Testis (tissue), 3 donors: Measurements from ENCODE around the gene KLHL29. TPM values are rescaled to one million over a fixed set of nuclear protein-coding genes. Genes with fewer than 3 reads are reported as not detected.

Experiments
- DNase-seq: peaks from one replicate; pipeline ENCODE4 v3.0.0-alpha.2; 2019
- H3K27ac ChIP-seq, 2 donors: fragments of 200-600 bp; sonication (generic); one replicate each; pipeline ENCODE4 v1.5.1; 2019
- H3K27me3 ChIP-seq: fragments of 200-600 bp; sonication (generic); one replicate; pipeline ENCODE4 v1.5.1; 2019
- H3K36me3 ChIP-seq: fragments of 200-600 bp; sonication (generic); one replicate; pipeline ENCODE4 v1.5.1; 2017; ENCODE audit warnings: low read depth; ENCODE audit errors: missing control alignments
- H3K4me1 ChIP-seq: fragments of 200-600 bp; sonication (generic); one replicate; pipeline ENCODE4 v1.5.1; 2019
- H3K4me3 ChIP-seq, 2 donors: fragments of 200-600 bp; sonication (generic); one replicate each; pipeline ENCODE4 v1.5.1; 2017 to 2019
- H3K9me3 ChIP-seq: fragments of 200-600 bp; sonication (generic); one replicate; pipeline ENCODE4 v1.5.1; 2017
- CTCF ChIP-seq, 3 experiments: fragments of 450-650 bp in 2 of 3; fragments of 200-600 bp in 1 of 3; sonication (generic) in 1 of 3; IDR thresholded peaks; one replicate each; pipeline ENCODE4 v1.5.1; 2016 to 2019; ENCODE audit warnings: antibody characterized with exemption in 3 of 3, mild to moderate bottlenecking in 2 of 3, moderate library complexity in 1 of 3
- POLR2A ChIP-seq: fragments of 450-650 bp; IDR thresholded peaks from one replicate; pipeline ENCODE4 v1.6.1; 2017; ENCODE audit warnings: antibody characterized with exemption, mild to moderate bottlenecking, moderate library complexity
- WGBS, 2 donors: methylation state at CpG; one replicate each; pipeline ENCODE4 v1.1.5; 2018; 5-methylcytosine and 5-hydroxymethylcytosine counted together
- intact Hi-C: fragments of 100-400 bp; cut with DNase I; formaldehyde crosslinking; loops from one replicate; pipeline ENCODE4 v1.15.1; 2023; ENCODE audit warnings: low total_unique reads
- polyA plus RNA-seq: library from polyadenylated mRNA; stranded (reverse); fragments of 350-450 nt; fragmentation: Illumina TruSeq; extraction: RNeasy Lipid Tissue Mini Kit (QIAGEN cat#74804); gene quantifications from one replicate; pipeline ENCODE4 v1.2.3, GENCODE V29; 2014; ENCODE audit warnings: low read depth, low replicate concordance; ENCODE audit not compliant: insufficient read depth
- total RNA-seq, 2 donors: library from RNA; depleted of rRNA; stranded (reverse); fragments of >200 nt; gene quantifications; one replicate each; pipeline ENCODE4 v1.2.3, GENCODE V29; 2016

KLHL29 gene
- total and polyA plus RNA-seq, 3 donors from 2014 or later, result 3.3 to 10.9 (median 7.9) TPM

- intact Hi-C loops, result no loop called here
- no peaks in the 10 kb centered on the region for H3K9me3 ChIP-seq
- TF ChIP-seq CTCF (IDR thresholded peaks at IDR 0.05) (no peak), POLR2A (no peak)
- H3K4me3 ChIP-seq, result no peak overlapping the region
- H3K4me1 ChIP-seq, result no peaks in the 10 kb centered on the region
- 82 to 86% methylated on average over 11 of the region's 11 CpGs for WGBS, 2 donors
- no peak overlapping the region for H3K27ac ChIP-seq
- no peaks in the 10 kb centered on the region for H3K36me3 ChIP-seq
- H3K27me3 ChIP-seq, result no peaks in the 10 kb centered on the region
- DNase-seq, result no peak
Measured at GRCh38 chr2:23578964-23579671, 194.1 kb downstream of the KLHL29 start.

GRCh38 chr2:23579674-23580073 lies 194.7 kb downstream of the KLHL29 start:
- TF ChIP-seq CTCF (IDR thresholded peaks at IDR 0.05), result no peak
- TF ChIP-seq POLR2A, result no peak
- H3K27ac ChIP-seq, result no peak overlapping the region
- H3K4me1 ChIP-seq, result no peaks in the 10 kb centered on the region
- H3K4me3 ChIP-seq, result no peak overlapping the region
- no peaks in the 10 kb centered on the region for H3K9me3 ChIP-seq
- DNase-seq, result no peak
- H3K27me3 ChIP-seq, result no peaks in the 10 kb centered on the region
- intact Hi-C loops, result no loop called here
- WGBS, 2 donors, result 93 to 97% methylated on average over 5 of the region's 5 CpGs
- H3K36me3 ChIP-seq, result no peaks in the 10 kb centered on the region

DNA sequence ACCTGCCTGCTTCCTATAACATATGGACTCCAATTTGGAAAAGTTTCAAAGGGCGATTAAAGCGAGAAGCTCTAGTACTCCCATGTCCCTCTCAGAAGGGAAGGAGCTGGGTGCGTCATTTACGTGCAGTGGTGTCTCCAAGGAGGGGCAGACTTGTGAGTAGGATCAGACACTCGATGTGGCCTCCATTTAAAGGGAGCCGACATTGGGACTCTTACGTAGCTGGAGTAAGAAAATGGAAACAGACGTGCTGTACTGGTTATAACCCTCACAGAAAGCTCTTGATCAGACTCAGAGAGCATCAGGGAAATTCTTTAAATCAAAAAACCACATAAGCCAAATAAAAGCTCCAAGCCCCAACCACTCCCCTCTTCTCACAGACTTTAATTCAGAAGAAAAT lies 198.5 kb downstream of the KLHL29 start:
- Histone ChIP-seq H3K27me3 (no peaks in the 10 kb centered on the region), H3K4me3 (no peak overlapping the region), H3K4me1 (no peaks in the 10 kb centered on the region), H3K27ac (no peak overlapping the region), H3K9me3 (no peaks in the 10 kb centered on the region), H3K36me3 (no peaks in the 10 kb centered on the region)
- intact Hi-C loops, result no loop called here
- TF ChIP-seq CTCF (IDR thresholded peaks at IDR 0.05), result no peak
- no peak for TF ChIP-seq POLR2A
- DNase-seq, result no peak
- 90 to 94% methylated on average over 8 of the region's 8 CpGs for WGBS, 2 donors

DNA sequence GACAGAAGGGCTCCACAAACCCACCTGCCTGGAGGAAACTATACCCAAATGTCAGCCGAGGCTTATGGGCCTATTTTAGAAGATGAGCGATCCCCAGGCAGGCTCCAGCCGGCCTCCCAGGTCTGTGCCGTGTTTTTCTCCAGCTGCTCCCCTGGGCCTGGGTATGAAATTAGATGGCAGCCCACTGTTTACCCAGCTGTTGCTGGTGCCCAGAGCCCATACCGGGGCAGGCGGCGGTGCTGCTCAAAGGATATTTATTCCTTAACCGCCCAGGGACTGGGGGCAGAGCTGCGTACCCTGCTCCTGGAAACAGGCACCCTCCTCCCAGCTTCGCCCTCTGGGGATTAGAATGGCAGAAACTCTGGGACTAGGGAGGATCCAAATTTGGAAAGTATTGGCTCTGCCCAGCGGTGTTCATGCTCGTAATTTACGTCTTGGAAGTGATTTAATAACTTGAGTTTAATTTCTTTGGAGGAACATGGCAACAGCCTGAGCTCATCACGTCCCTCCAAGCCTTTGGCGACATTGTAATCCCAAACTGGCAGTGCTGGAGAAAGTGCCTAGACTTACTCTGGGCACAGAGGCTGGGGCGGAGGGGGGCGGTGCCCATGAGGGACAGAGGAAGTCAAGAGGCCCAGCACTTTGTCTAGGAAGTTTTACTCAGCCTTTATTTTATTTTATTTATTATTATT lies 199.2 kb downstream of the KLHL29 start:
- 91 to 93% methylated on average over 14 to 17 of the region's 17 CpGs for WGBS, 2 donors
- Histone ChIP-seq H3K27ac (no peak overlapping the region), H3K36me3 (no peaks in the 10 kb centered on the region), H3K9me3 (no peaks in the 10 kb centered on the region), H3K4me1 (no peaks in the 10 kb centered on the region), H3K27me3 (no peaks in the 10 kb centered on the region), H3K4me3 (no peak overlapping the region)
- intact Hi-C loops, result no loop called here
- DNase-seq, result no peak
- TF ChIP-seq POLR2A (no peak), CTCF (IDR thresholded peaks at IDR 0.05) (no peak)
